Liver (tissue), 3 donors: ENCODE measurements around the gene TAGLN.

ENCODE experiments used
- ATF3 ChIP-seq: IDR thresholded peaks from 2 replicates; pipeline ENCODE4 v1.6.1; 2016; ENCODE audit warnings: antibody characterized with exemption
- CTCF ChIP-seq: fragments of 150-350 bp; IDR thresholded peaks from 2 replicates; pipeline ENCODE4 v1.5.1; 2017; ENCODE audit warnings: improper control_type of control experiment, low read depth, low read length; ENCODE audit not compliant: missing input control
- EGR1 ChIP-seq, 2 donors: IDR thresholded peaks; 2 replicates each; pipeline ENCODE4 v1.6.1; 2016 to 2018; ENCODE audit warnings: antibody characterized with exemption in 2 of 2, low read depth in 2 of 2
- FOXA2 ChIP-seq: IDR thresholded peaks from 2 replicates; pipeline ENCODE4 v1.6.1; 2016; ENCODE audit warnings: antibody characterized with exemption
- MAX ChIP-seq: IDR thresholded peaks from 2 replicates; pipeline ENCODE4 v1.6.1; 2016; ENCODE audit warnings: antibody characterized with exemption
- REST ChIP-seq: IDR thresholded peaks from 2 replicates; pipeline ENCODE4 v1.6.1; 2016; ENCODE audit warnings: antibody characterized with exemption, mild to moderate bottlenecking
- YY1 ChIP-seq: IDR thresholded peaks from 2 replicates; pipeline ENCODE4 v1.6.1; 2016; ENCODE audit warnings: antibody characterized with exemption, mild to moderate bottlenecking
- donor health status: healthy.
- donor health status: healthy.

GRCh38 chr11:117251506-117251905 lies 52.3 kb downstream of the TAGLN start:
- TF ChIP-seq CTCF (no peak), FOXA2 (no peak), REST (no peak), ATF3 (no peak), MAX (no peak), EGR1 (IDR thresholded peaks at IDR 0.05; ENCODE audit: low read depth in 2 of 2) (no peak), YY1 (no peak)
